Measurements from ENCODE around the gene IBTK.

The IBTK gene

GRCh38 chr6:82179415-82179814 lies 68.1 kb downstream of the IBTK start:
- no peak for TF ChIP-seq CTCF (IDR thresholded peaks at IDR 0.05)
- Histone ChIP-seq H2AFZ (no peak overlapping the region), H3K27me3 (ENCODE audit: control insufficient read depth, insufficient read depth, low read length) (no peaks in the 10 kb centered on the region), H3K9me3 (ENCODE audit: control insufficient read depth, low read length) (no peaks in the 10 kb centered on the region), H3K4me2 (ENCODE audit: low read length) (no peak overlapping the region), H3K36me3 (ENCODE audit: control insufficient read depth, insufficient read depth, low read length) (no peaks in the 10 kb centered on the region), H3K27ac (no peak overlapping the region), H3K79me2 (no peaks in the 10 kb centered on the region), H3K4me1 (no peaks in the 10 kb centered on the region), H3K9ac (no peak overlapping the region), H3K4me3 (ENCODE audit: low read depth, low read length) (no peak overlapping the region)

- H3K27ac ChIP-seq = no peak overlapping the region
- H3K9me3 ChIP-seq (ENCODE audit: control insufficient read depth, low read length) = no peaks in the 10 kb centered on the region
Observed at GRCh38 chr6:82178759-82179112, 68.8 kb downstream of the IBTK start.

GRCh38 chr6:82178077-82178758 lies 69.3 kb downstream of the IBTK start:
- TF ChIP-seq CTCF (IDR thresholded peaks at IDR 0.05) = no peak
- no peak overlapping the region for H3K9ac ChIP-seq
- H3K27me3 ChIP-seq (ENCODE audit: control insufficient read depth, insufficient read depth, low read length) = no peaks in the 10 kb centered on the region
- H3K9me3 ChIP-seq (ENCODE audit: control insufficient read depth, low read length) = no peaks in the 10 kb centered on the region
- H2AFZ ChIP-seq = no peak overlapping the region
- H3K36me3 ChIP-seq (ENCODE audit: control insufficient read depth, insufficient read depth, low read length) = no peaks in the 10 kb centered on the region
- H3K4me2 ChIP-seq (ENCODE audit: low read length) = no peak overlapping the region
- no peak overlapping the region for H3K4me3 ChIP-seq (ENCODE audit: low read depth, low read length)
- no peaks in the 10 kb centered on the region for H3K79me2 ChIP-seq
- H3K27ac ChIP-seq = no peak overlapping the region
- no peaks in the 10 kb centered on the region for H3K4me1 ChIP-seq

More at GRCh38 chr6:82178759-82179112, 68.8 kb downstream of the IBTK start:
- Histone ChIP-seq H3K4me1 (no peaks in the 10 kb centered on the region), H3K27me3 (ENCODE audit: control insufficient read depth, insufficient read depth, low read length) (no peaks in the 10 kb centered on the region), H3K36me3 (ENCODE audit: control insufficient read depth, insufficient read depth, low read length) (no peaks in the 10 kb centered on the region), H3K4me3 (ENCODE audit: low read depth, low read length) (no peak overlapping the region), H3K79me2 (no peaks in the 10 kb centered on the region), H3K4me2 (ENCODE audit: low read length) (no peak overlapping the region), H3K9ac (no peak overlapping the region), H2AFZ (no peak overlapping the region)
- no peak for TF ChIP-seq CTCF (IDR thresholded peaks at IDR 0.05)

- Histone ChIP-seq H3K4me2 (ENCODE audit: low read length) (no peak overlapping the region), H3K27ac (no peak overlapping the region), H3K4me1 (no peaks in the 10 kb centered on the region), H3K27me3 (ENCODE audit: control insufficient read depth, insufficient read depth, low read length) (no peaks in the 10 kb centered on the region), H3K9ac (no peak overlapping the region), H3K4me3 (ENCODE audit: low read depth, low read length) (no peak overlapping the region), H3K36me3 (ENCODE audit: control insufficient read depth, insufficient read depth, low read length) (no peaks in the 10 kb centered on the region), H3K9me3 (ENCODE audit: control insufficient read depth, low read length) (no peaks in the 10 kb centered on the region), H3K79me2 (no peaks in the 10 kb centered on the region), H2AFZ (no peak overlapping the region)
- no peak for TF ChIP-seq CTCF (IDR thresholded peaks at IDR 0.05)
Observed at GRCh38 chr6:82176616-82177015, 70.9 kb downstream of the IBTK start.

- no peak for TF ChIP-seq CTCF (IDR thresholded peaks at IDR 0.05)
- no peak overlapping the region for H3K4me3 ChIP-seq (ENCODE audit: low read depth, low read length)
- no peak overlapping the region for H2AFZ ChIP-seq
- no peaks in the 10 kb centered on the region for H3K9me3 ChIP-seq (ENCODE audit: control insufficient read depth, low read length)
- no peaks in the 10 kb centered on the region for H3K79me2 ChIP-seq
- no peaks in the 10 kb centered on the region for H3K4me1 ChIP-seq
- no peaks in the 10 kb centered on the region for H3K27me3 ChIP-seq (ENCODE audit: control insufficient read depth, insufficient read depth, low read length)
- no peak overlapping the region for H3K27ac ChIP-seq
- no peak overlapping the region for H3K9ac ChIP-seq
- H3K36me3 ChIP-seq (ENCODE audit: control insufficient read depth, insufficient read depth, low read length) = no peaks in the 10 kb centered on the region
- no peak overlapping the region for H3K4me2 ChIP-seq (ENCODE audit: low read length)
Observed at GRCh38 chr6:82172594-82172993, 75.0 kb downstream of the IBTK start.

Measured in parathyroid adenoma (tissue), 2 donors.